SKM-1 treated with dmso at 0.1 percent for 144 hours (cell line): ENCODE measurements around the gene DOCK3.
"Not testable (repeated sequence)": the region's sequence is repeated elsewhere in the genome, so short reads cannot be mapped to it uniquely, and the experiment has no call there.

Experiments used
- DNase-seq: peaks from one replicate; lab custom pipeline; 2025; ENCODE audit not compliant: unreplicated experiment; lab: John Stamatoyannopoulos, UW

DOCK3 gene

DNA sequence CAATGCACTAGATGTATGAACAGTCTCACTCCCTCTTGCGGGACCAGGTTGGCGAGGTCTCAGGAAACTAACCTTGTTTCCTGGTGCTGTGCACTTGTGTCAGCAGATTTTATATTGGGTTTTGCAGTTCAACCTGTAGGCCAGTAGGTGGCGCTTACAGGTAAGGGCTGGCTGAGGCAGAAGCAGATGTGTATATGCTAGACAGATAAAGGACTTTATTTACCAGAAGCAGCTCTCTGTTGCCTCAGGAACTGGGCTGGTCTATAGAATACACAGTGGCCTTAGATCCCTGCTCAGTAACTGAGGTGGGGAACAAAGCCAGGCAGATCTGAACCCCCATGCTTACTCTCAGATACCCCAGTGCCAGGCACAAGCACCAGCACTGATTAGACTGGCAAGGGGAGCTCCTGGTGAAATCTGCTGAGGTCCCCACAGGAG lies 296.8 kb downstream of the DOCK3 start:
- DNase-seq = peak; percentile 37

DNA sequence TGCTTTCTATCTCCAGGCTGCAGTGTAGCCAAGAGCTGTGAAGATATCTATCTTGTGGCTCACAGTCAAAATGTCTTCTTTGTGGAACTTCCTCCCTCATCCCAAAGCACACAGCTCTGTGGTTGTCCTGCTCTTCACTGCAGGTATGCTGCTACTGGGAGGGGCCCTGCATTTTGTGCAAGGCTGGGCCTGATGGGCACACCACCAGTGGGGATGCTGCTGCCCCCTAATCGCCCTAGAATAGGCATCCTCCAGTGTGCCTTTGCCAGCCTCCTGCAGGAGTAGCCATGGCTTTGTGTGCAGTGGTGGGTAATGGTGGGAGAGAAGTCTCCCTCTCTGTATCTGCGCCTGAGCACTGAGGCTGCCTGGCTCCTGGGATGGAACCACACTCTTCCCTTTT lies 297.3 kb downstream of the DOCK3 start:
- DNase-seq = no peak

DNA sequence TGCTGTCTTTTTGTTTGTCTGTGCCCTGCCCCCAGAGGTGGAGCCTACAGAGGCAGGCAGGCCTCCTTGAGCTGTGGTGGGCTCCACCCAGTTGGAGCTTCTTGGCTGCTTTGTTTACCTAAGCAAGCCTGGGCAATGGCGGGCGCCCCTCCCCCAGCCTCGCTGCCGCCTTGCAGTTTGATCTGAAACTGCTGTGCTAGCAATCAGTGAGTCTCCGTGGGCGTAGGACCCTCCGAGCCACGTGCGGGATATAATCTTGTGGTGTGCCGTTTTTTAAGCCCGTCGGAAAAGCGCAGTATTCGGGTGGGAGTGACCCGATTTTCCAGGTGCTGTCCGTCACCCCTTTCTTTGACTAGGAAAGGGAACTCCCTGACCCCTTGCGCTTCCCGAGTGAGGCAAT lies 303.9 kb downstream of the DOCK3 start:
- not testable (repeated sequence) for DNase-seq

DNA sequence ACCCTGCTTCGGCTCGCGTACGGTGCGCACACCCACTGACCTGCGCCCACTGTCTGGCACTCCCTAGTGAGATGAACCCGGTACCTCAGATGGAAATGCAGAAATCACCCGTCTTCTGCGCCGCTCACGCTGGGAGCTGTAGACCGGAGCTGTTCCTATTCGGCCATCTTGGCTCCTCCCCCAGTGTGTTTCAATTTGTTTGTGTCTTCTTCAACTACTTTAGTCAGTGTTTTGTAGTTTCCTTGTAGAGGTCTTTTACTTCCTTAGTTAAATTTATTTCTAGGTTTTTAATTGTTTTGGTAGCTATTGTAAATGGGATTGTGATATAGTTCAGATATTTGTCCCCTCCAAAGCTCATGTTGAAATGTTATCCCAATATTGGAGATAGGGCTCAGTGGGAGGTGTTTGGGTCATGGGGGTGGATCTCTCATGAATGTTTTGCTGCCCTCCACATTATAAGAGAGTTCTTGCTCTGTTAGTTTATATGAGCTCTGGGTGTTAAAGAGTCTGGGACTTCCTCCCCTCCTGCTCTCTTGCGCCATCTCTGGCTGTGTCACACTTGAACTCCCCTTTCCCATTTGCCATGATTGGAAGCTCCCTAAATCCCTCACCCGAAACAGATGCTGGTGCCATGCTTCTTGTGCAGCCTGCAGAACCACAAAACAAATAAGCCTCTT lies 304.4 kb downstream of the DOCK3 start:
- DNase-seq = no peak

DNA sequence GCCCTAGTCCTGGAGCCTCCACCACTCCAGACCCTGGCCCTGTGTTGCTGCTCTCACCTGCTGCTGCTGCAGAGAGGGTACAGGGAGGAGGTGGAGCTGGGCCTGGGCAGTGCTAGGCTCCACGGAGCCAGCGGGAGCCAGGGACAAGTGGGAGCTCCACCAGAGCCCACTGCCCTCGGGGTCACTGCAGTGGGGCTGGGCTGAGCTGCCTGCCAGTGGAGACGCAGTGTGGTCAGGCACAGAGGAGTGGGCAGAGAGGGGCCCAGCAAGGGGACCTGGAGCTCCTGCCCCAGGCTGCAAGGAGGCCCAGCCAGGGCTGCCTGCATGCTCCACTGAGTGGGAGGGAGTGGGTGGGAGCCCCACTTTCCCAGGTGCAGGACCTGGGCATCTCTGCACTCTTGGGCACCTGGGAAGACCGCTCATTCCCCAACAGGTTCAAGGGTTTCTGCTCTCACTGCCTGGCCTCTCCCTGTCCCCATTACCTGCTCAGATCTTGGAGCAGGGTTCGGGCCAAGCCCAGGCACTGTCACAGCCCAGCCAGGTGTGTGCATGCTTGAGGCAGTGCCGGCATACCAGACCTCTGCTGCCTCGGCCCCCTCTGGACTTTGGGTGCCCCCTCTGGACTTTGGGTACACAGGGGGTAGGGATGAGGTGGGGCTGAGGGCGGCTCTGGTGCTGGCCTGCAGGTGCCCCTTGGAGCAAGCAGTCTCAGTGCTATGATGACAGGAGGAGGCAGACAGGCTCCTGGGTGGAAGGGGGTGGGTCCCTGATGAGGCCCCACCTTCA lies 308.0 kb downstream of the DOCK3 start:
- DNase-seq = no peak

DNA sequence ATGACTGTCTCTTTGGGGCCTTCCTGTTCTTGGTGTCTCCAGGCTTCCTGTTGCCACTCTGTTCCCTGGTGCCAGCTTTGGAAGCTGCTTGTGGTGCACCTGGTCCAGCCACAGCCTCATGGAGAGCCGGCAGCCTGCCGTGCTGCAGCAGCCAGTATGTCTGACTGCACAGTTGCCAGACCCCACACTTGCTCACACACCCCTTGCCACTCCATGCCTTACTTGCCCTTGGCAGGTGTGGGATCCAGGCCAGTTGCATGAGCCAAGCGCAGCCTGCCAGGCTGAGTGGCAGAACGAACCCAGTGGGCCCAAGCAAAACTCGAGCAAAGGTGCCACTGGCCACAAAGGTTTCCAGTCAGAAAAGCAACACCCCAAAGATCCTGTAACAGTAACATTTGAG lies 309.2 kb downstream of the DOCK3 start:
- DNase-seq = no peak

DNA sequence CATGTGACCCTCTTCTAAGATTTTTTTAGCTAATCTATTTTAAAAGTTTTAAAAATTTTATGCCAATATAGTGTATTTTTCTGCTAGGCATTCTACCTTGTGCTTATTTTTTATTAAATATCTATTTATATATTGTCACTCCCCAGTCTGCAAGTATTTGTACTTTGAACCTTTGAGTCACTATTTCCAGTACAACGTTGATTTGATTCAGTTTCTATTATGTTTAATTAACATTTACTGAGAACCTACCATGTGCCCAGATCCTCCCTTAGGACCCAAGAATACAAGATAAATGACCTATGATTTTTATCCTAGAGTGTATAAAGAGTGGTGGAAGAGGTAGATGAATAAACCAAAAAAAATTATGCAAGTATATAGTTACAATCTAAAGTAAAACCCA lies 311.2 kb downstream of the DOCK3 start:
- DNase-seq = no peak

DNA sequence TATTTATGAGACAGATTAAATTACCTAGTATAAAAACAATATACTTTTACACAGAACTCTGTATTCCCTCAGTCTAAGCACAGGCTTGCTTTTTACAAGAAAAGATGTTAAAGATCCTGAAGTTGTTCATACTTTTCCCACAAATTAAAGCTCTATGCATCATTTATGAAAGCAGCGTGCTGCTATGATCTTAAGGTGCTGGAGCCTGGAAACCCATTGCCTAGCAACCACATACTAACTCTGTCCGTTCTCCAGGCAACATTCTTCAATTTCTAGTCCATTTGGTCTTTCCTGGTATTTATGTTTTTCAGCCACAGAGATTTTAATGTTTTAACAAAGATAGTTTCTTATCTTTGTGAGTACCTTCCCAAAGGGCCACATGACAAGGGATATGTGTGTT lies 312.0 kb downstream of the DOCK3 start:
- DNase-seq = no peak

DNA sequence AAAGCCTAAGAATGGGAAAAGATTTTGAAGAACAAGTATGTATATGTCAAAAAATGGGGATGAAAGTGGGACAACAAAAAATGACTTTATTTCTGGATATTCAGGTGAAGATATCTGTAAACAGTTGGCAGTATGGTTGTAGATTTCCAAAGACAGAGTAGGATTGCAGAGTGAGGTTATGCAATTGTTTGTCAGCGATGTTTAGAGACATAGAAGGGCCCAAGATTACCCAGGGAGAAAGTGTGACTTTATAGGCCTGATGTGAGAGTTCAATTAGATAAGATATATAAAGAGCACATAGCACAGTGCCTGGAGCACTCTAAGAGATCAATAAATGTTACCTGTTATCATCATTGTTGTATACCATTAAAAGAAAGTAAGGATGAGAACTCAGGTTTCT lies 319.8 kb downstream of the DOCK3 start:
- DNase-seq = no peak

DNA sequence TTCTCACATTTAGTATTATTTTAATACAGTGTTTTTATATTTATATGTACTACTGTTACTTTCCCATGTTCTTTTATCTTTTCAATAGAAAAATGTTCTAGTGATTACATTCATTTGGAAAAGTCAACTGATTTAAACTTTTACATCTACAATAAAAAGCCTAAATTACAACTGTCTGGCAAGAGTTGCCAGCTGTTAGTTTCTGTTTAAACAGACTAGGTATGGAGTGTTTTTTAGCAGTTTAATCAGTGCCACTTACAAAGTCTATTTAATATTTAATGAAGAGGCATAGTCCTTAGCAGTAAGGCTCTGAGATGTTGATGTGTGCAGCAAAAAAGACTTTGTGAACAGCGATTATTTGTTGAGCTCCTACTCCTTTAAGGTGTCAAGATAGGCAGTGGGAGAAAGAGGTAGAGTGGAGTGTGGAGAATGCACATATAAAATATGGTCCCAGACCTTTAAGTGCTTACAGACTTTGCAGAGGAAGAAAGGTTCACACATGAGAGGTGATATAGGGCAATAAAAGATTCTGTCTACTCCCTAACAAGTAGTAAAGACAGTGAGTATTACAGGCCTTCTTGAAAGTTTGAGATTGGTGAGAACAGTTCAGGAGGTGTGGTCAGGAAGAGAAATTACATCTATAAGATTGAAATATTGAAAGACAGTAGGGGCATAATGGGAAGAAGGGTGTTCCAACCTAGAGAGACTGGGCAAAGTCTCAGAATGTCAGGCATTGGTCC lies 320.5 kb downstream of the DOCK3 start:
- DNase-seq = no peak

DNA sequence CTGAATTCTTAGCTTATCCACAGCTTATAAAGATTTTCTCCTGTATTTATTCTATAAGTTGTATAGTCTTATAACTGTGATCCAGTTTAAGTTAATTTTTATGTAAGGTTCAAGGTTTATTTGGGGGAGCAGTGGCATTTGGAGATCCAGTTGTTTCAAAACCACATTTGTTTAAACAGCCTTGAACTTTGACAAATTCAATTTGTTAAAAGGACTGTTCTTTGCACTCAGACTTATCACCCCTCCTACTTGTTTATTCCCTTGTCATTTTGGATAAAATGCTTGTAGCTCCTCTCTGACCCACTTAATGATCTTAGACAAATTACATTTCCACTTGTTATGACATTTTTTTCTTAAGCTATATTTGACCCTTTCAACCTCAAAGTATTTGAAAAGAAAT lies 327.8 kb downstream of the DOCK3 start:
- no peak for DNase-seq

DNA sequence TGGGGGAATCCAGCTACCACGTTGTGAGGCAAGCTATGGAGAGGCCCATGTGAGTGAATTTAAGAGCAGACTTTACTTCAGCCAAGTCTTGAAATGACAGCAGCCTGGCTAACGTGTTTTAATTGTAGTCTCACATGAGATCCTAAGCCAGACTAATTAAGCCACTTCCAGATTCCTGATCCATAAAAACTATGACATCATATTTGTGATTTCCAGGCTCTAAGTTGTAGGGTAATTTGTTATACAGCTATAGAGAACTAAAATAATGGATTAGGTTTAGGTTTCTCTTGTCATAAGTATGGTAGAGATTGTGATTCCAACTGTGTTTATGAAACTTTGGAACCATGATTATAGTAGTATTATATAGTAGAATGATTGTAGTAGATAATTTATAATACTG lies 329.5 kb downstream of the DOCK3 start:
- no peak for DNase-seq

DNA sequence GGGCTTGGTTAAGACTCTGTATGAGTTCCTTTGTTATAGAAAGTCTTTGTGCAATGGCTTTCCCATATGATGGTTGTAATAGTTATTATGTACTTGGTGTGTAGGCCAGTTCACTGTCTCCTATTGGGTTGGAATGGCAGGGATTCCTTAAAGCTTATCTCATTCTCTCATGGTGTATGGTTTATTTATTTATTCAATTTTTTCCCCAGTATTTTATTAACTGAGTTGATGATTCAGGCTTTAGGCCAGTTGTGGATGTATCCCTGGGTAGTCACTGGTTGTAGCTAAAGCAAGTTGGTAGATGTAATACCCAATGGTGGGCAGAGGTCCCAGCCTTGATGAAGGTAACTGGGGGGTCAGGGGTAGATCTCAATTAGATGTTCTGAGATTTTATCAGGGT lies 349.4 kb downstream of the DOCK3 start:
- DNase-seq = no peak

DNA sequence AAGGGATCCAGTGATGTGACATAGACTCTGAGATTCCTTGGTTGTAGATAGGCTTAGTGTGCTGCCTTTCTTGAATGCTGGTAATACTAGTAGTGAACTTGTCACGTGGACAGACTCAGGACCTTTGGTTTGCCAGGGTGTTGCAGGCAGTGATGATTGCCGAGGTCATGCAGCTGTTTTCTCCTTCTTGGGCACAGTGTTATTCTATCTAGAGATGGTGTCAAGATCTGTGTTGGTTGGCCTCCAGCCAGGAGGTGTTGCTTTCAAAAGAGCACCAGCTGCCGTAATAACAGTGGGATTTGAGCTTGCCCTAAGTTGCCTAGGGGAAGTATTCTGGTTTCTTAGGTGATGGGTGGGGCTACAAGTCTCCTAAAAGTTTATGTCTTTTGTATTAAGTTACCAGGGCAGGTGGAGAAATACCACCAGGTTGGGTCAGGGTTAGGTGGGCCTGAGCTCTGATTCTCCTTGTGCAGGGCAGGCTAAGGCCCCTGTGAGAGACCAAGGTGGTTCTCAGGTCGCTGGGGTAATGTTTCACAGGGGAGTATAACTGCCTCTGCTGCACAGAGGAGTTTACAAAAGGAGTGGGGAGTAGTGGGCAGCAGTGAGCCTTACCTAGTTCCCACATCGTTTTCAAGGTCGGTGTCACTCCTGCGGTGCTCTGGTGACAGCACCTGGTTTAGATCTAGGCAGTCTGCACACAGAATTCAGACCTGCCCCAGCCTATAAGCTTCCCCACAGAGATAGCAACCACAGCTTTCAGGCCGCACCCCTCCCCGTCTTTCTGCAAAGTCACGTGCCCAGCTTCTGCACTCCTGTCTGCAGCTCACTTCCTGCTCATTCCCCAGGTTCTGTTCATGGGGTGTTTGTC lies 350.3 kb downstream of the DOCK3 start:
- DNase-seq = no peak

DNA sequence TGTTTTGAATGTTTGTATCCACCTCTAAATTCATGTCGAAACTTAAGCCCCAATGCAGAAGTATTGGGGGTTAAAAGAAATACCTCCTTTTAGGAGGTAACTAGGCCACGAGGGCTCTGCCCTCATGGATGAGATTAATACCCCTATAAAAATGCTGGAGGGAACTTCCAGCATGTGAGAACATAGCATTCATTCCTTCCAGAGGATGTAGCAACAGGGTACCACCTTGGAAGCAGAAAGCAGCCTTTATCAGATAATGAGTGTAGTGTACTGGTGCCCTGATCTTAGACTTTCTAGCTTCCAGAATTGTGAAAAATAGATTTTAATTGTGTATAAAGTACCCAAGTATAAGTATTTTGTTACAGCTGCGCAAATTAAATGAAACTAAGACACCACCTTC lies 356.9 kb downstream of the DOCK3 start:
- DNase-seq = no peak

DNA sequence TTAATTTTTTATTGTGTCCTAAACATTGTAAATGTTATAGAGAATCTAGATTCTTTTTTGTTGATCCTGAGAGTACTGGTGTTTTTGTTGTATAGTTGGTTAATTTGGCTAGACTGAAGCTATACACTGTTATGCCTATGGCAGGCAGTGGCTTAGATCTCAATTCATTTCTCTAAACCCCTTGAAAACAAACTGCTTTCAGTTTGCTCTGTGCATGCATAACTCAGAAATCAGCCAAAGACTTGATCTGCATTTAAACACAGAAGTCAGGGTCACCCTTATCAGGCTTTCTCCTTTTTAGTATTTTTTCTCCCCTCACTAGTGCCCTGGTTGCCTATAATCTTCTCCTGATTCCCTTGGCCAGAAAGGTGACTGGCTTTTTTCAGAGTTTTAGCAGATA lies 360.9 kb downstream of the DOCK3 start:
- DNase-seq = no peak

DNA sequence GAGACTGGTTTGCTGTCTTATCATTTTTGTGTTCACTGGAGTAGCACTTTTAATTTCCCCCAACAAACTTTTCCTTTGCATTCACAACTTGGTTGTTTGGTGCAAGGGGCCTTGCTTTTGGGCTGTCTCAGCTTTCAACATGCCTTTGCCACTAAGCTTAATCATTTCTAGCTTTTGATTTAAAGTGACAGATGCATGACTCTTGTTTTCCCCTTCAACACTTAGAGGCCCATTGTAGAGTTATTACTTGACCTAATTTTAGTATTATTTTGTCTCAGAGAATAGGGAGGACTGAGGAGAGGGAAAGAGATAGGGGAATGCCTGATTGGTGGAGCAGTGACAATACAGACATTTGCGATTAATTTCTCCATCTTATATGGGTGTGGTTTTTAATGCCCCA lies 370.3 kb downstream of the DOCK3 start:
- no peak for DNase-seq

DNA sequence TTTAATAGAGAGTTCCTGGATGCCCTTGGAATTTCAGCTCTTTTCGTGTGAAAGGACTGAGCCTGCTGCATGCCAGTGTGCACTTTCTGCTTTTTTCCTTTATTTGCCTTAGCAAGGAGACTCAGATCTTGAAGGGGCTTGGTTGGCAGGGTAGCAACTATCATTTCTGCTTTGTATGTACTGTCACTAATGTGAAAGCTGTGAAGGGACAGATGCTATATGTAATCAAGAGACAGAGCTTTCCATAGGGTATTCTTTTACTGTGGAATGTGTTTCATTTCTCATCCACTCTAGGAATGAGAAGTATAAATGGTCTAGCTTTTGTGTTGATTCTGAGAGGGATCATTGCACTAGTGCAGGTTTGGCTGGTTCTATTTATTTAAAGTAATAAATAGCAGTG lies 377.8 kb downstream of the DOCK3 start:
- DNase-seq = no peak

DNA sequence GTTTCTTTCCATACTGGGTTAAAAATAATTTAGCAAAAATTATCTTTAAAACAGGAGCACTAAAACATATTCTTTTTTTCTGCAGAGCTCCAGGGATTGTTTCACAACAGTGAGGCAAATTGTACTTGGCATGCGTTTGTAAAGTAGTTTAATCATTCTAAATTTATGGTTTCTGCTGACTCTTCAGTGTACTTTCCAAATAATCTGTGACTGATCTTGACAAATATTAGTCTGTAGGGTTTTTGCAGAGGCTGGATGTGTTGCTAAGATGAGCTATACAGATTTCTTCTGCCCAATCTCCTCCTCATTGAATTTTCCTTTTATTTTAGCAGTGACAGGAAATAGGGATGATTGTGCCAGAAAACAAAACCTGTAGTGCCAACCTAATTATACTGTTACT lies 382.4 kb downstream of the DOCK3 start:
- DNase-seq = no peak

DNA sequence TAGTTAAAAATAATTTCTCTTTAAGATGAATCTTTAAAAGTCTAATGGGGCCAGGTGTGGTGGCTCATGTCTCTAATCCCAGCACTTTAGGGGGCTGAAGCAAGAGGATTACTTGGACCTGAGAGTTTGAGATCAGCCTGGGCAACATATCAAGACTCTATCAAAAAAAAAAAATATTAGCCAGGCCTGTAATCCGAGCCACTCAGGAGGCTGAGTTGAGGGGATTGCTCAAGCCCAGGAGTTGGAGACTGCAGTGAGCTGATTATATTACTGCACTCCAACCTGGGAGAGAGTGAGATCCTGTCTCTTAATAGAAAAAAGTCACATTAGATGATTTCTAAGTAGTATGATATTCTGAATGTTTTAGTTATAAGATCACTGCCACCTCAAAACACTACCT lies 388.3 kb downstream of the DOCK3 start:
- no peak for DNase-seq

DNA sequence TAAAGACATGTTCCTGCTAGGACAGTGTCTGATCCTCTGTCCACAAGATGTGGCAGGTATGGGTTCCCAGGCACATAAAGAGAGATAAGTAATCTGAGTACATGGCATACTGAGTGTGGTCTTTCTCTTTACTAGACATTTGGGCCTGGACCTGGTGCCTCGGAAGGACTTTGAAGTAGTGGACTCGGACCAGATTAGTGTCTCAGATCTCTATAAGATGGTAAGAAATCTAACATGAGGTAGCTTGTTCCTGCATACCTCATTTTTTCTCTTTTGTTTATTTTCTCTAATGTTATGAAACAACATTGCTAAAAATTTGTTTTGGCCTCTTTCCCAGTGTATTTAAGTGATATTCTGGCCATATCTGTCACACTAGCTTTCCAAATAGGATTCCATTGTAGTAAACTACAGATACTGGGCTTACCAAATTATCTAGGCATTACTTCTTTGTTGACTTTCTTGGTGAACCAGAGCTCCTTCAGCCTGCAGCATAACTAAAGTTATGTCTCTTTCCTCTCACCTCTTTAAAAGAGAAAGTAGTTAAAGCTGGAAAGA lies 400.6 kb downstream of the DOCK3 start:
- DNase-seq = no peak
